Astrocyte (in vitro differentiated cells and primary cell): ENCODE measurements around the gene FAU. TPM values are rescaled to one million over a fixed set of nuclear protein-coding genes. Genes with fewer than 3 reads are reported as not detected.
A peak's percentile ranks its signal among the peaks of the same experiment; 100 is the strongest.

Source experiments
- DNase-seq: peaks from one replicate; pipeline ENCODE4 v3.0.0-alpha.2; 2010; ENCODE audit warnings: low read depth
- FAIRE-seq: peaks from 2 replicates; lab custom pipeline; 2011; peaks lifted over from hg19 to GRCh38; lab: Jason Lieb, UNC
- H2AFZ ChIP-seq: 2 replicates; pipeline ENCODE4 v1.6.0; 2012; ENCODE audit warnings: low read depth, low read length, inconsistent platforms
- H3K27ac ChIP-seq: 2 replicates; pipeline ENCODE4 v1.5.1; 2011; ENCODE audit warnings: low read depth, low read length, inconsistent platforms
- H3K27me3 ChIP-seq: 2 replicates; pipeline ENCODE4 v1.6.0; 2011; ENCODE audit warnings: low read length, inconsistent platforms; ENCODE audit not compliant: insufficient read depth
- H3K36me3 ChIP-seq: 2 replicates; pipeline ENCODE4 v1.5.1; 2011; ENCODE audit warnings: low read length, inconsistent platforms; ENCODE audit not compliant: insufficient read depth
- H3K4me1 ChIP-seq: 2 replicates; pipeline ENCODE4 v1.5.1; 2011; ENCODE audit warnings: low read length, inconsistent platforms; ENCODE audit not compliant: insufficient read depth
- H3K4me2 ChIP-seq: 2 replicates; pipeline ENCODE4 v1.6.0; 2012; ENCODE audit warnings: low read length, inconsistent platforms
- H3K4me3 ChIP-seq: 2 replicates; pipeline ENCODE4 v1.5.1; 2011; ENCODE audit warnings: low read depth, mild to moderate bottlenecking, low read length, inconsistent platforms; ENCODE audit not compliant: insufficient read depth
- H3K79me2 ChIP-seq: 2 replicates; pipeline ENCODE4 v1.6.0; 2012; ENCODE audit warnings: mild to moderate bottlenecking, low read length, inconsistent platforms; ENCODE audit not compliant: insufficient read depth
- H3K9ac ChIP-seq: 2 replicates; pipeline ENCODE4 v1.6.0; 2012; ENCODE audit warnings: mild to moderate bottlenecking, low read length, inconsistent platforms
- H3K9me3 ChIP-seq: 2 replicates; pipeline ENCODE4 v1.5.1; 2012; ENCODE audit warnings: low read depth, mild to moderate bottlenecking, low read length, inconsistent platforms; ENCODE audit not compliant: insufficient read depth
- H4K20me1 ChIP-seq: 2 replicates; pipeline ENCODE4 v1.6.0; 2012; ENCODE audit warnings: low read length, inconsistent platforms; ENCODE audit not compliant: insufficient read depth
- H3K27ac Mint-ChIP-seq: one replicate; pipeline ENCODE4 v1.8.0; 2021; ENCODE audit warnings: mild to moderate bottlenecking, mixed read lengths; ENCODE audit not compliant: unreplicated experiment
- H3K27me3 Mint-ChIP-seq: one replicate; pipeline ENCODE4 v1.8.0; 2021; ENCODE audit warnings: low read depth, mixed read lengths; ENCODE audit not compliant: unreplicated experiment
- H3K36me3 Mint-ChIP-seq: one replicate; pipeline ENCODE4 v1.8.0; 2021; ENCODE audit warnings: low read depth, mixed read lengths; ENCODE audit not compliant: unreplicated experiment
- H3K4me1 Mint-ChIP-seq: one replicate; pipeline ENCODE4 v1.8.0; 2021; ENCODE audit warnings: low read depth, mixed read lengths; ENCODE audit not compliant: unreplicated experiment
- H3K4me3 Mint-ChIP-seq: one replicate; pipeline ENCODE4 v1.8.0; 2021; ENCODE audit warnings: mild to moderate bottlenecking, moderate library complexity, mixed read lengths; ENCODE audit not compliant: unreplicated experiment
- H3K9me3 Mint-ChIP-seq: one replicate; pipeline ENCODE4 v1.8.0; 2021; ENCODE audit warnings: mild to moderate bottlenecking, mixed read lengths; ENCODE audit not compliant: unreplicated experiment
- CTCF ChIP-seq: IDR thresholded peaks from 2 replicates; pipeline ENCODE4 v1.5.1; 2011; ENCODE audit warnings: low read depth, mild to moderate bottlenecking, inconsistent platforms, low read length, moderate library complexity; ENCODE audit not compliant: insufficient read depth
- EZH2 ChIP-seq: IDR thresholded peaks from 2 replicates; pipeline ENCODE4 v1.6.1; 2012; ENCODE audit warnings: mild to moderate bottlenecking, low read length, inconsistent platforms; ENCODE audit not compliant: insufficient read depth
- total RNA-seq: library from RNA; stranded (reverse); gene quantifications from 2 replicates; pipeline ENCODE4 v1.2.1, GENCODE V29; 2021

The FAU gene
- total RNA-seq, 1 donor from 2014 or later, result 694 TPM

GRCh38 chr11:65111159-65111743 is 10.7 kb downstream of the FAU start:
- FAIRE-seq, result no peak
- no peak overlapping the region for H3K4me3 ChIP-seq

GRCh38 chr11:65110354-65110861 is 11.5 kb downstream of the FAU start:
- H3K9ac ChIP-seq, result no peak overlapping the region
- H3K9me3 ChIP-seq, result no peaks in the 10 kb centered on the region
- H3K36me3 Mint-ChIP-seq, result peaks cover 10% of the 10 kb centered on the region
- H3K27me3 Mint-ChIP-seq, result no peaks in the 10 kb centered on the region
- peaks cover 4% of the 10 kb centered on the region for H3K4me1 Mint-ChIP-seq
- no peaks in the 10 kb centered on the region for H3K27me3 ChIP-seq
- TF ChIP-seq CTCF (peak; percentile 90), EZH2 (no peak)
- H4K20me1 ChIP-seq, result peaks cover 33% of the 10 kb centered on the region
- DNase-seq (peak; percentile 44), FAIRE-seq (peak; percentile 13)
- peaks cover 21% of the 10 kb centered on the region for H3K4me1 ChIP-seq
- no peak overlapping the region for H2AFZ ChIP-seq
- H3K27ac ChIP-seq, result no peak overlapping the region
- peak overlapping the region; percentile 34 for H3K27ac Mint-ChIP-seq
- H3K4me3 Mint-ChIP-seq, result peak overlapping the region; percentile 70
- no peaks in the 10 kb centered on the region for H3K36me3 ChIP-seq
- no peak overlapping the region for H3K4me2 ChIP-seq
- no peak overlapping the region for H3K4me3 ChIP-seq
- no peaks in the 10 kb centered on the region for H3K9me3 Mint-ChIP-seq
- H3K79me2 ChIP-seq, result peaks cover 15% of the 10 kb centered on the region

More at GRCh38 chr11:65111159-65111743, 10.7 kb downstream of the FAU start:
- H4K20me1 ChIP-seq, result peaks cover 28% of the 10 kb centered on the region
- Mint-ChIP-seq H3K9me3 (no peaks in the 10 kb centered on the region), H3K27me3 (no peaks in the 10 kb centered on the region), H3K27ac (peak overlapping the region; percentile 53), H3K4me3 (peak overlapping the region; percentile 70), H3K4me1 (peaks cover 4% of the 10 kb centered on the region), H3K36me3 (peaks cover 7% of the 10 kb centered on the region)
- no peaks in the 10 kb centered on the region for H3K9me3 ChIP-seq
- H3K36me3 ChIP-seq, result no peaks in the 10 kb centered on the region
- H3K4me1 ChIP-seq, result peaks cover 25% of the 10 kb centered on the region
- H2AFZ ChIP-seq, result no peak overlapping the region
- no peak for DNase-seq
- H3K27me3 ChIP-seq, result no peaks in the 10 kb centered on the region
- TF ChIP-seq EZH2 (no peak), CTCF (no peak)
- H3K79me2 ChIP-seq, result peaks cover 18% of the 10 kb centered on the region
- no peak overlapping the region for H3K27ac ChIP-seq
- peak overlapping the region; percentile 96 for H3K4me2 ChIP-seq
- H3K9ac ChIP-seq, result no peak overlapping the region
